ENCODE measurements around the gene COLQ. TPM values are rescaled to one million over a fixed set of nuclear protein-coding genes. Genes with fewer than 3 reads are reported as not detected.
"Not testable (repeated sequence)": the region's sequence is repeated elsewhere in the genome, so short reads cannot be mapped to it uniquely, and the experiment has no call there.

COLQ gene
- total RNA-seq, 4 donors from 2014 or later, result 0.81 to 3.1 (median 2.8) TPM

- Histone ChIP-seq H3K36me3 (no peaks in the 10 kb centered on the region), H3K4me3 (replicated peaks in 1 of 3) (no peak overlapping the region), H3K27me3 (no peaks in the 10 kb centered on the region), H3K27ac (no peak overlapping the region), H3K4me1 (no peaks in the 10 kb centered on the region), H3K9me3 (no peaks in the 10 kb centered on the region)
- DNase-seq, result no peak
- WGBS, 2 donors, result 92 to 94% methylated on average over 5 of the region's 5 CpGs
- TF ChIP-seq POLR2A (IDR thresholded peaks at IDR 0.05) (no peak), CTCF (IDR thresholded peaks at IDR 0.05) (no peak)
- intact Hi-C loops (cut with DNase I), result no loop called here
Measured at GRCh38 chr3:15462451-15462850, 59.1 kb downstream of the COLQ start.

GRCh38 chr3:15460891-15461531, 60.5 kb downstream of the COLQ start:
- no peaks in the 10 kb centered on the region for H3K27me3 ChIP-seq
- no peaks in the 10 kb centered on the region for H3K4me1 ChIP-seq
- WGBS, 2 donors, result 66 to 72% methylated on average over 4 of the region's 4 CpGs
- no peaks in the 10 kb centered on the region for H3K36me3 ChIP-seq
- H3K4me3 ChIP-seq (replicated peaks in 1 of 3), result no peak overlapping the region
- DNase-seq, result no peak
- intact Hi-C loops (cut with DNase I), result no loop called here
- TF ChIP-seq CTCF (IDR thresholded peaks at IDR 0.05), result no peak
- no peak for TF ChIP-seq POLR2A (IDR thresholded peaks at IDR 0.05)
- no peaks in the 10 kb centered on the region for H3K9me3 ChIP-seq
- H3K27ac ChIP-seq, result no peak overlapping the region

GRCh38 chr3:15458212-15458780, 63.2 kb downstream of the COLQ start:
- WGBS, 2 donors, result 92 to 93% methylated on average over 7 of the region's 7 CpGs
- no peaks in the 10 kb centered on the region for H3K4me1 ChIP-seq
- H3K27me3 ChIP-seq, result no peaks in the 10 kb centered on the region
- DNase-seq, result no peak
- H3K27ac ChIP-seq, result no peak overlapping the region
- no peaks in the 10 kb centered on the region for H3K9me3 ChIP-seq
- intact Hi-C loops (cut with DNase I), result no loop called here
- no peaks in the 10 kb centered on the region for H3K36me3 ChIP-seq
- no peak overlapping the region for H3K4me3 ChIP-seq (replicated peaks in 1 of 3)
- TF ChIP-seq POLR2A (IDR thresholded peaks at IDR 0.05) (no peak), CTCF (IDR thresholded peaks at IDR 0.05) (no peak)

GRCh38 chr3:15456915-15457314, 64.6 kb downstream of the COLQ start:
- 89 to 95% methylated on average over 10 of the region's 10 CpGs for WGBS, 2 donors
- H3K36me3 ChIP-seq; H3K27me3 ChIP-seq; intact Hi-C loops (cut with DNase I); DNase-seq; H3K4me3 ChIP-seq (replicated peaks in 1 of 3); H3K4me1 ChIP-seq; H3K27ac ChIP-seq; H3K9me3 ChIP-seq: not testable (repeated sequence)

GRCh38 chr3:15456321-15456720, 65.2 kb downstream of the COLQ start:
- no peaks in the 10 kb centered on the region for H3K4me1 ChIP-seq
- no peaks in the 10 kb centered on the region for H3K36me3 ChIP-seq
- H3K9me3 ChIP-seq, result no peaks in the 10 kb centered on the region
- H3K27ac ChIP-seq, result no peak overlapping the region
- no peaks in the 10 kb centered on the region for H3K27me3 ChIP-seq
- H3K4me3 ChIP-seq (replicated peaks in 1 of 3), result no peak overlapping the region
- TF ChIP-seq CTCF (IDR thresholded peaks at IDR 0.05) (no peak), POLR2A (IDR thresholded peaks at IDR 0.05) (no peak)
- WGBS, 2 donors, result 100% methylated on average over 2 of the region's 2 CpGs
- intact Hi-C loops (cut with DNase I), result no loop called here
- no peak for DNase-seq
